GM19351 (cell line): ENCODE results near the gene OCRL.

Source experiments
- ATAC-seq: cut with Tn5 transposase; IDR thresholded peaks from one replicate; pipeline ENCODE4 v1.9.1; 2021; ENCODE audit warnings: mild to moderate bottlenecking, moderate library complexity; ENCODE audit not compliant: unreplicated experiment

OCRL gene

DNA sequence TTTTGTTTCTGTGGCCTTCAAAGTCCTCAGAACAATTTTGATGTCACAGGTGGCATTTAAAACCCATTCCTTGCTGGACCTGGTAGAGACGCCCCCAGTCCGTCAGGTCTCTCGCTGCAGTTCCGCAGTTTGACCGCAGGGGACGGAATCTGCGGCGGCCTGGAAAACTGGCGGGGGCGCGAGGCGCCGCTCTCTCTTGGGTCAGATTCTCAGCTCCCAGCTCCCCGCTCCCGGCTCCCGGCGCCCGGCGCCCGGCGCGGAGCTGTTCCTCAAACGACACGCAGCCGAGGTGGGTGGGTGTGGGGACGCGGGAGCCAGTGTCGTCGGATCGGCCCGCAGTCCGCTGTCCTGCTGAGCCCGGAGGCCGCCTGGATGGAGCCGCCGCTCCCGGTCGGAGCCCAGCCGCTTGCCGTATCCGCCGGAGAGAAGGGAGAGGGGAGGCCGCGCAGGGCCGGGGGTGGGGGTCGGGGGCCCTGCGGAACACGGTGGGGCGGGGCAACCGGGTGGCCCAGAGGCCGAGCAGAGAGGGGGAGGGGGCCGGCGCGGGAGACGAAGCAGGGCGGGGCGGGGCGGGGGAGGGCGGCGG, at the start of gene OCRL:
Gene OCRL (plus strand): TSS at position 192 of the 586 bp plus-strand sequence. CDS start 181 bp downstream, at position 373.
- ATAC-seq = peak; percentile 98

DNA sequence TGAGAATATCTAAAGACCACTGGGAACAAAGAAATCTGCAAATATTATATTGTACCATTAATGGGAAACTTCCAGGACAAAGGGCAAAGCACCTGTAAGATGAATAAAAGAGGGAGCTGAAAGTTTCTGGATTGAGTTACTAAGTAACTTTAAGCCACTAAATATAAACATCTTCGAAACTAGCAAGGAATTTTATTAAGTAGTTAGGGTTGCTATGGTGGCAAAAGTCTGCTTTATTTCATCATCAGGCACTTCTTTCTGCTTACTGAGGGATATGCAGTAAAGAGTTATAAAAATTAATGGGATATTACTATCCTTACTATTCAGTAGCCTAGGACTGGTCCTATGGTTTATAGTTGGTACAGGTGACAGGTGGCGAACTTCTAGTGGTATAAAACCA, 49.7 kb upstream of the OCRL start:
- no peak for ATAC-seq

DNA sequence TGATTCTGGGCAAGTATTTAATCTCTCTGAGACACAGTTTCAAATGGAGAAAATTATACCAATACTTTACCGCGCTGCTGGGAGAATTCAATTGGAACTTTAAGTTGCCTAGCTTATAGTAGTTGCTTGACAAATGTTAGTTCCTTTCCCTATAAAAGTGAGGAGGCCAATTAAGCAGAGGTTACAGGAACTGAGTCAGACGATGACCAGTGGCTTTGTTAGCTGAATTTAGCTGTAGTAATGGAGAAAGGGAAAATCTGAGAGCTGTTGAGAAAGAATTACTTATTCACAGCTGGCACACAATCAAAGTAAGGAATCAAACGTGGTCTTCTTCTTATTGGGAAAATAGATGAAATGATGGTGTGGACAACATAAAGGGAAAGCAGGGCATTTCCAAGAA, 46.4 kb upstream of the OCRL start:
- no peak for ATAC-seq

DNA sequence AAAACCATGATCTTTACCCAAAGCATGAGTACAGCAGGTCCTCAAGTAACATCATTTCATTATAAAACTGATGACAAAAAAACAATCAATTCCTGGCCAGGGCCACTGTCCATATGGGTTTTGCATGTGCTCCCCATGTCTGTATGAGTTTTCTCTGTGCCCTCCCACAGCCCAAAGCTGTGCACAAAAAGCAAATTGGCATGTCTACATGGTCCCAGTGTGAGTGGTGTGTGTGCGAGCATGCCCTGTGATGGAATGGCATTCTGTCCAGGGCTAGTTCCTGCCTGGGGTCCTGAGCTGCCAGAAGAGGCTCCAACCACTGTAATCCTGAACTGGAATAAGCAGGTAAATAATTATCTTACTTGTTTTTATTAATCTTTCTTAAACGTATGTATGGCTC, 45.2 kb upstream of the OCRL start:
- ATAC-seq = no peak

DNA sequence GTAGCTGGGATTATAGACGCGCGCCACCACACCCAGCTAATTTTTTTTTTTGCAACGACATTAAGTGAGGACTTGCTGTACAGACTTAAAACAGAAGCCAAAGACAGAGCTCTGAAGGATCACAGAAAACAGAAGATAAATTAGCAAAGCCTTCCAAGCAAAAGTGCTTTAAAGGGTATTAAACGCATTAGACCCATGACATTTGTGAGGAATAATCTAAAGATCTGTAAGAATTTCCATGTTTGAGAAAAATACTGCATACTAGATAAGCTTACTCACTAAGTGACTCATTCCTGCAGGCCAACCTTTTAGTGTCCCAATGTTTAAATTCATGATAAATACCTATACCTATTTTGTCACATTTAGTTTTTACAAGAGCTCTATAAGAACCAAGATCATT, 44.2 kb upstream of the OCRL start:
- no peak for ATAC-seq

DNA sequence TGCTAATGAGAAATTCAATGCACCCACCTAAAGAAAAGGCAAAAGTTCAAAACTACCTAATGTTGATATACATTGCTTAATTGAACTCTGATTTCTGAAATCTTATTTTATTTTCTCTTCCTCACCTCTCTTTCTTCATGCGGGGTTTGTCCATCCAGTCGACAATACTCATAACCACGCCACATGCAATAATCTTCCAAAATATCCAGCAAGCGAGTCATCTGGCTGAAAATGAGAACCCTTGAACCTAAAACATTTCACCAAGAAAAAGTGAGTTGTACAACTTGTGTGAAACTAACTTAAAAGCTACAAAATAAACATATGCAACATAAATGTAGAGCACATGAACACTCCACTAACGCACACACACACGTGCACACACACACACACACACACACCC, 43.4 kb upstream of the OCRL start:
- no peak for ATAC-seq

DNA sequence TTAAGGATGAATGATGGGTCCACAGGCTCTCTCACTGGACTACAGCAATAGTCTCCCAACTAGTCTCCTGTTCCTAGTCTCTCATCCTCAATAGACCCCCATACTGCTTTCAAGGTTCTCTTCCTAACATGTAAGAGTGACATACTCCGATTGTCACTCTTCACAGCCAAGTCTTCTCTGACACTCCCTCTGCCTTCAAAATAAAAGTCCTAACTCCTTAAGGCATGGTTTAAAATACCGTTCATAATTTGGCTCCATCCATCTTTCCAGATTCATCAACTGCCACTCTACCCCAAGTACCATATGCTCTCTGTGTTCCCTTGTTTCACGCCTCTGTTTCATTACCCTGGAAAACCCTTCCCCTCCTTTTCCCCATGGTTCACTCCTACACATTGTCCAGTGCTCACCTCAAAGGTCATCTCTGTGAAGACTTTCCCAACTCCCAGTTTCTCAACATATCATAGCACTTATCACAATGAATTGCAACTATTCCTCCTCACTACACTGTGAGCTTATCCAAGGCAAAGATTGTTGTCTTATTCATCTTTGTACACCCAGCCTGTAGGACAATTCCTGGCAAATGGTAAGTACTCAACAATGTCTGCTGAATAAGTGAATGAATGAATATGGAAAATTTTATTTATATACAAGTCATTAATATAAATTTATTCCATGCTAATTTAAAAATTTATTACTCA, 42.8 kb upstream of the OCRL start:
- no peak for ATAC-seq

DNA sequence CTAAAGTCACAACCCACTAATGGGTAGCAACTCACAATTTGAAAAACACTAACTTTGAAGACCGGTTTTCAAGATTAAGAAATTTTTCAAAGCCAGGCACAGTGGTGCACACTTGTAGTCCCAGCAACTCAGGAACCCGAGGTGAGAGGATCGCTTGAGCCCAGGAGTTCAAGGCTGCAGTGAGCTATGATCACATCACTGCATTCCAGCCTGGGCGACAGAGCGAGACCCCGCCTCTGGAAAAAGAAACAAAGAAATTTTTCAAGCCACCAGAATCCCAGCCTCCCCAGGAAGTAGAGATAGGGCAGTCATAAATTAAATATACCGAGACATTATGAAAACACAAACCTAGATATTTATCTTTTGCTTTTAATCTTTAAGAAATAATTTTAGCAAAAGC, 29.7 kb upstream of the OCRL start:
- no peak for ATAC-seq

DNA sequence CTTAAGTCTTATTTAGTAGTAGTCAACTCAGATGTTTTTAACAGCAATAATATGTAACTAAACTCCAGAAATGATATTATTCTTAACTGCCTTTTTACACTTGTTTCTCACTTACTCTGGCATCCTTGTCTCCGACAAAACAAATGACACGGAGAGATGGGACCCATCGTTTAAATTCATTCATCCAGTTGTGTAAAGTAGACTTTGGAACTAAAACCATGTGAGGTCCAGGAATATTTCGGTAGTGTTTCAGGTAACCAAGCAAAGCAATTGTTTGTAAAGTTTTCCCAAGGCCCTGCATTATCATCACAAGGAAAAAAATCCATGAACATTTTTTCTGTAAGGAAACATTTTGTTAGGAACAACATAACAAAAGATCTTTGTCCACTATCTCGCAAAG, 28.4 kb upstream of the OCRL start:
- no peak for ATAC-seq

DNA sequence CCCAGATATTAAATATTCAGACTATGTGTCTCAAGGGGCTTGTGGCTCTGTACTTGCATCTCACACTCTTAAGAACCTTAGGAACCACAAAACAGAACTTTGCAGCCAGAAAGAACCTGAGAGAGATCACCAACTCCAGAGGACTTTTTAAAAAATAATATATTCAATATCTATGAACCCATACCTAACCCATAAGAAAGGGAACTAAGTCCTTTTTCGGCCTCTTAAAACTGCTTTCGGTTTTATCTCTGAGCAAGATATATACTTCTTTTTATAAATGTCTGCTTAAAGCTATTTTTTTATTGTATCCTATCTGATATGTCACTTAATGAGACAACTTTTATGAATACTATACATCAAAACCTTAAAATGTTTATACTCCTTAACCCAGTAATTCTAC, 27.6 kb upstream of the OCRL start:
- ATAC-seq = no peak

DNA sequence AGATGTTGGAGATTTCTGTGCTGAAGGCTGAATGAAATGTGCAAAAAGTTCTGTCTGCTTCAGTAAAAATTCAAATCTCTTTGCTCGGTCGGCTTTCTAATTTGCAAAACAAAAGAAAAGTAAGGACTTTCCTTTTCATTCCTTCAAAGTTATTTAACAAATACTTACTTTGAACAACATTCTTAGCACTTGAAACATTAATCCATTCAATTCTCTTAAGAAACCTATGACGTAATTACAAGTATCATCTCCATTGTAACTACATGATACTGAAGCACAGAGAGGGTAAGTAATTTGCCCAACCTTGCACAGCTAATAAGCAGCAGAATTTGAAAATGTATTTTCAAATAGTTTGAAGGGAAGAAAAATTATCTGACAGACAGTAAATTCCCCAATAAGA, 23.7 kb upstream of the OCRL start:
- no peak for ATAC-seq

DNA sequence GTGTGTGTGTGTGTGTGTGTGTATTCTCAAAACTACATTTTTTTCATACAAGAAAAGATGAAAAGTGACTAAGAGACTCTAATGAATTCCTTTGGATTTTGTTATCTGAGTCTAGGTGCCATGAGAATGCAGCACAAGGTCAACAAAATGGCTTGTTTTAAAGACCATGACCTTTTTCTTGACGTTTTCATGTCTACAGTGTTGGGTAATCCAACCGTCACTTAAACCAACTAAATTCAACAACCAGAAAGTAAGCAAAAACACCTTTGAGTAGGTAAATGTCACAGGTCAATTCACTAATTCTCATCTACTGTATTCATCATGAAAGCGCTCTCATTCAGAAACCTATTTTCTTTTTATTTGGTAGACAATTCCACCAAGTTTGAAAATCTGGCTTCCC, 19.9 kb upstream of the OCRL start:
- no peak for ATAC-seq

DNA sequence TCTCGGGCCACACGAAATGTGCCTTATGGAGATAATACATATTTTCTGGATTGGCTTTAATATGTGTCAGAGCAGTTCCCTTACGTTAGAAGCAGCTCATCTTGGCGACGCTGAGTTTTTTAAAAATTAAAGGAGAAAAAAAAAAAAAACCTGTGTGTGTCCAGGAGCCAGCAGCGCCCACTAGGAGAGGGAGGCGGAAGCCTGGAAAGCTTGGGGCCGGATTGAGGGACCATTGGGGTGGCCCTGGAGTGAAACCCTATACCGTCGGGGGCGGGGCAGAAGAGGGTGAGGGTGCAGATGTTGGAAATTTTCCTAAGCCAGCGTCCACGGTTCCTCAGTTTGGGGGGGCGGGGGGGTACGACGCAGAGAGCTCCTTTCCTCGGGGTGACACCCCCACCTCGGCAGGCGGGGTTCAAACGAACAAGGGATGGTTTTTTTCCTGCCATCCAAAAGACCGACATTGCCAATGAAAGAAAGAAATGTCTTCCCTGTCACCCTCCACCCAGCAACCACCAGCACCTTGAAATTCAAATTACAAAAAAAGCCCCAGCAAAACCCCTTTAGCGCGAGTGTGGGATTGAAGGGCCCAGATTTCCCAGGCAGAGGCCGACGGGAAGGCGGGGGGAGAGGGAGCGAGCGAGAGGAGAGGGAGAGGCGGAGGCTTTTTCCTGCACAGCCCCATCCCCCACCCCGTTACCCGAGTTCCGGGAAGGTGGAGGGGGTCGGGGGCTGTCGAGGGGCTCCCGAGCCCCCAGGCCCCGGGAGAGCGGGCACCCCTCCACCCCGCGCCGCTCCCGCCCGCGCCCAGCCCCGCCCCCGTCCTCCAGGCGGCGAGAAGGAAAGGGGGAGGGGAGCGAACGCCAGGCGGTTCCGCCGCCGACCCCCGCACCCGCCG, 17.6 kb upstream of the OCRL start:
- ATAC-seq = no peak

DNA sequence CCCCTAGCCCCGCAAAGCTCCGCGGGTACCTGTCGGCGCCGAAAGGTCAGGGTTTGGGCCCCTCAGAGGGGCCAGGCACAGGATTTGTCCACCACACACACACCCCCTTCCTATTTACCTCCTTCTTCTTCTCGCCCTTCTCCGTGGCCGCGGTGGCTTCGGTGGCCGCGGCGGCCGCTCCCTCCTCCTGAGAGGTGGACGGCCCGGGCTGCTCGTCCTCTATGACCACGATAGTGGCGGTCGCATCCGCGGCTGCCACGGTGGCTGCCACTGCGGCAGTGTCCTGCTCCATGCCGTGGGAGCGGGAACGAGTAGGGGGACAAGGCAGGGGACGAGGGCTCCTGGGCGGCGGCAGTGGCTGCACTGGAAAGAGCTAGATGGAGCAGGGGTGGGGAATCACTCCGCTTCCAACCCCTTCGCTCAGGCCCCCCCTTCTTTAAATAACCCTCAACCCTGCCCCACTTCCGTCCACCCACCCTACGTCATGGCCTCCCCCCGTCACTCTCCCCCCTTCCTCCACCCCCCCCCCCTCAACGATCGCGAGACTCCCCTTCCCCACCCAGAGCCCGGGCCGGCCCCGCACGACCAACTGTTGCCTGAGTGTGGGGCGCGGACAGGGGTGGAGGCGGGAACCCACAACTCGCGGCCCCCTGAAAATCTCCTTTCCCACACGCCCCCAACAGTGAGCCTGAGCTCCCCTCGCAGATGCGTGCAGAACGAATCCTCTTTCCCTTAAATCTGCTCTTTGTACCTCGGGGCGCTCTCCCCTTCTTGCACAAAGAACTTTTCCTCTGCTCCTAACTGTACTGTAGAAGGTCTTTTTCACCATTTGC, 16.8 kb upstream of the OCRL start, which contains the start of gene SMARCA1:
Gene SMARCA1 (minus strand): TSS at position 412 of the 833 bp plus-strand sequence. CDS start 120 bp downstream, at position 292.
- no peak for ATAC-seq

DNA sequence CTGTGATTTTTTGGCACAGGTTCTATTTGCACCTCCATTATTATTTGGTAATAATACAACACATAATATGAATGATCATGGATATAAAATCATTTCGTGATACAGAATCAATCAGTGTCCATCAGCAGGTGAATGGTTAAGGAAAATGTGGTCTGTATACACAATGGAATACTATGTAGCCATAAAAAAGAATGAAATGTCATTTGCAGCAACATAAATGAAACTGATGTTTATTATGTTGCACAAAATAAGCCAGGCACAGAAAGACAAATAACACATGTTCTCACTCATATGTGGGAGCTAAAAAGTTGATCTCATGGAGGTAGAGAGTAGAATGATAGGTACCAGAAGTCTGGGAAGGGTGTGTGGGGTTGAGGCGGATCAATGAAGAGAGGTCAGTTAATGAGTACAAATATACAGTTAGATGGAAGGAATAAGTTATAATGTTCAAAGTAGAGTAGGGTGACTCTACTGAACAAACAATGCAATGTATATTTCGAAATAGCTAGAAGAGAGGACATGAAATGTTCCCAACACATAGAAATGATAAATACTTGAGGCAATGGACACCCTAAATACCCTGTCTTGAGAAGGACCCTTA, 15.7 kb upstream of the OCRL start:
- no peak for ATAC-seq

DNA sequence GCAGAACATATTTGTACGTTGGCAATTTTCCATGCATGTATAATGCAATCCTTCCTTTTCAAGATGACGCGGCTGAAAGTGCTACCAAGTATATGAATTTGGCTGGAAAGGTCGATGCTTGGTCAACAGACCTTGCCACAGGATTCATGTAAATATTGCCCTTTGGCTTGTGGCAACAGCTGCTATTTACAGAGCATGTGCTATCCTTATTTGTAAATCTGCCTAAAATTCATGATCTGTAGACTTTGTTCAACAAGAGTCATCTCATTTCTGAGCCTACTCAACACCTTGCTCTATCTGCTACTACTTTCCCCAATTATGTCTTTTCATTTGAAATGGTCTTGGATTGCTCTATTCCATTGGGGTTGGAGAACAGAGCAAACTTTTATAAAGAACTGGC, 14.9 kb upstream of the OCRL start:
- ATAC-seq = no peak

DNA sequence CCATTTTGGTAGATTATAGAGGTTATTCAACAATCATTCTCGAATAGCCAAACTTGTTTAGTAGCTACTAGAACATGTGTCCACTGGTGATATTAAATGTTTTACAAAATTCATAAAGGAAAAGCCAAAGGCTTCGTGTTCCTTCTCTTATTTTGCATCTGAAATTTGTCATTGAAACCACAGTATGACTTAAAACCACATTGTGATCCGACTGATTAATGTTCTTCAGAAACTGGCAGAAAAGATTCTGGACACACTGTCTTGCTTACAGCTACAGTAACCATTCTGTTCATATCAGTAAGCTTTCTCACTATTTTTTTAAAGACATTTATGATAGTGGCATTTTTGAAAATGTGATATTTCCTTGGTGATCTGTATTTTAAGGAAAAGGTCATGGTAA, 14.2 kb upstream of the OCRL start:
- ATAC-seq = no peak

DNA sequence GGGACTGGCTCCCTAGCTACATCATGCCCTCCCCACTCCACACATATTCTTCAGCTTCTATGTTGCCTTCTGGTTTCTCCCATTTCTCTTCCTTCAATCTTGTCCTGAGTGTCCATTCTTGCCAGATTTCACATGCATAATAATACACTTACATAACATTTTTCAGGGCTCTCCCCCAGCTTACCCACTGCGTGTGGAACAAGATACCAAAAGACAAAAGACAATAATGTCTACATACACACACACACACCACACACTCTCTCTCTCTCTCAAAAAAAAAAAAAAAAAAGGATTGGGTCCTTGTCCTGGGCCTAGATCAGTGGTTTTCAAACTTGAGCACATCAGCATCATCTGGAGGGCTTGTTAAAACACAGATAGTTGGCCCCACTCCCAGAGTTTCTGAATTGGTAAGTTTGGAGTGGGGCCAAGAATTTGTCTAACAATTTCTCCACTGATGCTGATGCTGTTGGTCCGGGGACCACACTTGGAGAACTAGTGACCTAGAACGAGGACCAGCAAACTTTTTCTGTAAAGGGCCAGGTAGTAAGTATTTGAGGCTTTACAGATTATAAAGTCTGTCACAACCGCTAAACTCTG, 10.3 kb upstream of the OCRL start:
- ATAC-seq = no peak

DNA sequence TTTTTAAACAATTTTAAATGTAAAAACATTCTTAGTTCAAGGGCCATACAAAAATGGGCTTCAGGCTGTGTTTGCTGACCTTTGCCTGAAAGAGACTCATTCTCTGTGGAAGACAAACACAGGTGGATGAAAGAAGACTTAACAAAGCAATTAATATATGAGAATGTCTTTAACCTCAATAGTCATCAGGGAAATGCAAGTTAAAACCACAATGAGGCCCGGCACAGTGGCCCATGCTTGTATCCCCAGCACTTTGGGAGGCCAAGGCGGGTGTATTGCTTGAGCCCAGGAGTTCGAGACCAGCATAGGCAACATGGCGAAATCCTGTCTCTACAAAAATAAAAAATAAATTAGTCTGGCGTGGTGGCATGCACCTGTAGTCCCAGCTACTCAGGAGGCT, 9.6 kb upstream of the OCRL start:
- no peak for ATAC-seq

DNA sequence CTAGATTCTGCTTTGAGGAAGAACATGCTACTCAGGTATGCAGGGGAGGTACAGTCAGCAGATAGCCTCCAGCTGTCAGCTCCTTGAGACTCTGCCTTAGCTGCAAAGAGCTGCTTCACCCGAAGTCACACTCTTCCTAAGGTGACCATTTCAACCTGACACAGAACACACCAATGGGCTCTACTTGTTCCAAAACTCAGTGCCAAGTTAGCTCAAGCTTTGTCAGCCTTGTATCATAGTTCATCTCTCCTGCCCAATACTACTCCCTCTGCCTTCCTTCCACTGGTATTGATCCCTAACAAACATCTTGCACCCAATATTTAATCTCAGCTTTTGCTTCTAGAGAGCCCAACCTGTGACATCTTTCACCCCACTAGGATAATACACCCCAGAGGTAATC, 8.9 kb upstream of the OCRL start:
- ATAC-seq = no peak
